HUES64 (cell line): ENCODE results near the gene EPN2.

Experiments
- H3K27ac ChIP-seq: 2 replicates; pipeline ENCODE4 v1.7.0; 2013; ENCODE audit warnings: low read depth, low read length, inconsistent platforms
- H3K27me3 ChIP-seq: 2 replicates; pipeline ENCODE4 v1.6.1; 2013; ENCODE audit warnings: mild to moderate bottlenecking, low read length; ENCODE audit not compliant: insufficient read depth
- H3K36me3 ChIP-seq: 2 replicates; pipeline ENCODE4 v1.6.1; 2013; ENCODE audit warnings: mild to moderate bottlenecking, low read length; ENCODE audit not compliant: insufficient read depth
- H3K4me1 ChIP-seq: 2 replicates; pipeline ENCODE4 v1.6.1; 2013; ENCODE audit warnings: mild to moderate bottlenecking, low read length, moderate library complexity; ENCODE audit not compliant: insufficient read depth
- H3K4me3 ChIP-seq: 2 replicates; pipeline ENCODE4 v1.5.1; 2013; ENCODE audit warnings: mild to moderate bottlenecking, low read length, moderate library complexity
- H3K9ac ChIP-seq: 2 replicates; pipeline ENCODE4 v1.6.1; 2013; ENCODE audit warnings: mild to moderate bottlenecking, low read depth, low read length
- H3K9me3 ChIP-seq: 2 replicates; pipeline ENCODE4 v1.6.1; 2013; ENCODE audit warnings: low read depth, low read length; ENCODE audit not compliant: insufficient read depth
- WGBS: fragments of 150-250, 120-280 bp; methylation state at CpG from one replicate; pipeline ENCODE4 v1.1.7; 2013; ENCODE audit warnings: missing lambda C conversion rate; 5-methylcytosine and 5-hydroxymethylcytosine counted together

Gene EPN2

GRCh38 chr17:19327031-19327783, 90.0 kb downstream of the EPN2 start:
- WGBS, result 95% methylated on average over 14 of the region's 14 CpGs
- peaks cover 29% of the 10 kb centered on the region for H3K36me3 ChIP-seq
- no peak overlapping the region for H3K4me3 ChIP-seq
- no peak overlapping the region for H3K9ac ChIP-seq
- H3K27me3 ChIP-seq, result no peaks in the 10 kb centered on the region
- H3K9me3 ChIP-seq, result peaks cover 14% of the 10 kb centered on the region; the same call in 1 of the 2 replicates
- no peaks in the 10 kb centered on the region for H3K4me1 ChIP-seq
- H3K27ac ChIP-seq, result no peak overlapping the region

GRCh38 chr17:19328441-19329061, 91.4 kb downstream of the EPN2 start:
- WGBS, result 95% methylated on average over 10 of the region's 10 CpGs
- H3K9ac ChIP-seq, result no peak overlapping the region
- no peaks in the 10 kb centered on the region for H3K27me3 ChIP-seq
- H3K4me3 ChIP-seq, result no peak overlapping the region
- peaks cover 14% of the 10 kb centered on the region; the same call in 1 of the 2 replicates for H3K9me3 ChIP-seq
- peaks cover 25% of the 10 kb centered on the region for H3K36me3 ChIP-seq
- H3K27ac ChIP-seq, result no peak overlapping the region
- no peaks in the 10 kb centered on the region for H3K4me1 ChIP-seq

- 91% methylated on average over 2 of the region's 2 CpGs for WGBS
- H3K9ac ChIP-seq, result no peak overlapping the region
- no peaks in the 10 kb centered on the region for H3K27me3 ChIP-seq
- peaks cover 23% of the 10 kb centered on the region for H3K36me3 ChIP-seq
- H3K4me3 ChIP-seq, result no peak overlapping the region
- no peak overlapping the region for H3K27ac ChIP-seq
- no peaks in the 10 kb centered on the region for H3K4me1 ChIP-seq
- H3K9me3 ChIP-seq, result peaks cover 14% of the 10 kb centered on the region; the same call in 1 of the 2 replicates
Measured at GRCh38 chr17:19329136-19329535, 92.0 kb downstream of the EPN2 start.

DNA sequence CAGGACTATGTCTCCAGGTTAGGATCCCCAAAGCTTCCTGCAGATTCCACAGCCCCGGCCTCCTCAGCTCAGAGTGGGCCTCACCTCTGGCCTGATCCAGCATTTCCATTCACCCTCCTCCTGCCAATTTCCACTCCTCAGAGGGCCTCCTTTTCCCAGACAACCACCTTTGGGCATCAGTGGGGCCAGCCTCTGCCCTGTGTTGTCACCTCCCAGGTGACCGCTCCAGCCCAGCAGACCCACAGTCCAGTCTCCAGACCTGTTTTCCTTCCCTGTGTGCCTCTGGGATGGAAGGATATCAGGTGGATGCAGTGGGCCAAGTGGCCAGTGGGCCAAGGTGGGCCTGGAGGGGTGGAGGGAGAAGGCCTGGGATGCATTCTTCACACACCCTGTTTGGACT, 92.7 kb downstream of the EPN2 start:
- H3K9ac ChIP-seq, result no peak overlapping the region
- H3K4me3 ChIP-seq, result no peak overlapping the region
- H3K9me3 ChIP-seq, result peaks cover 12% of the 10 kb centered on the region; the same call in 1 of the 2 replicates
- H3K27ac ChIP-seq, result no peak overlapping the region
- WGBS, result 95% methylated on average over 2 of the region's 2 CpGs
- H3K4me1 ChIP-seq, result no peaks in the 10 kb centered on the region
- peaks cover 20% of the 10 kb centered on the region for H3K36me3 ChIP-seq
- no peaks in the 10 kb centered on the region for H3K27me3 ChIP-seq

DNA sequence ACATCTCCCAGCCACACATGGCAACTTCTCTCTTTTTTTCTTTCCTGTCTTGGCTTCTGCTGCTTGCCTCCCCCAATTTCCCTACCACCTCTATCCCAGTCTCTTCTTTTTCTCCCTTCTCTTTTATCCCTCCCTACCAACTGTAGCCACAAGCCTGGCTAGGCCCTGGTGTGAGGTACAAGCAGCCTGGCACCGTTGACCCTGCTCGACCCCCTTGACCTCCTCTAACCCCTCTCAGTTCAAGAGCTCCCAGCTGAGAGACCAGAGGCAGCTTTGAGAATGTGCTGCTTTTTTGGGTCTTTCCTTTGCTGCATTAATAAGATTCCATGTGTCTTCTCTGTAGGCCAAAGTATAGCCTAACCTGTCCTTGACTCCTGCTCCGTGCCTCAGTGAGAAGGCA, 93.1 kb downstream of the EPN2 start:
- H3K27me3 ChIP-seq, result no peaks in the 10 kb centered on the region

DNA sequence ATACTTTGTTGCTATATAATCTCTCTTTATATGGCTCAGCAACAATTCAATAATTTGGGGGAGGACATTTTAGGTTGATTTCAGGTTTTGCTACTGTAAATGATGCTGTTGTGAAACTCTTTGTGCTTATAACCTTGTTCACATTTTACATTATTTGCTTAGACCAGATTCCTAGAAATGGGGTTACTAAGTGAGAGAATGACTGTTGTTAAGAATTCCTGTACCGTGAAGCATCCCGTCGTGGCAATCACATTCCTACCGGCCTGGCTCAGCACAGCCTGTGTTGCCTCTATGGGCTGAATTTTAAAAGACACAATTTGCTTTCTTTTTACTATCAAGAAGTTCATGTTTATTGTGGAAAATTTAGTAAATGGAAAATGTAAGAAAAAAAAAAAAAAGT, 94.0 kb downstream of the EPN2 start:
- Histone ChIP-seq H3K27ac (no peak overlapping the region), H3K36me3 (peaks cover 16% of the 10 kb centered on the region), H3K4me1 (no peaks in the 10 kb centered on the region), H3K9ac (no peak overlapping the region), H3K27me3 (no peaks in the 10 kb centered on the region), H3K9me3 (no peaks in the 10 kb centered on the region), H3K4me3 (no peak overlapping the region)
- 84% methylated on average over 4 of the region's 4 CpGs for WGBS

More for the DNA sequence above, 93.1 kb downstream of the EPN2 start:
- Histone ChIP-seq H3K4me3 (no peak overlapping the region), H3K9me3 (peaks cover 7% of the 10 kb centered on the region; the same call in 1 of the 2 replicates), H3K9ac (no peak overlapping the region), H3K27ac (no peak overlapping the region), H3K4me1 (no peaks in the 10 kb centered on the region), H3K36me3 (peaks cover 16% of the 10 kb centered on the region)
- WGBS, result 84% methylated on average over 3 of the region's 3 CpGs

DNA sequence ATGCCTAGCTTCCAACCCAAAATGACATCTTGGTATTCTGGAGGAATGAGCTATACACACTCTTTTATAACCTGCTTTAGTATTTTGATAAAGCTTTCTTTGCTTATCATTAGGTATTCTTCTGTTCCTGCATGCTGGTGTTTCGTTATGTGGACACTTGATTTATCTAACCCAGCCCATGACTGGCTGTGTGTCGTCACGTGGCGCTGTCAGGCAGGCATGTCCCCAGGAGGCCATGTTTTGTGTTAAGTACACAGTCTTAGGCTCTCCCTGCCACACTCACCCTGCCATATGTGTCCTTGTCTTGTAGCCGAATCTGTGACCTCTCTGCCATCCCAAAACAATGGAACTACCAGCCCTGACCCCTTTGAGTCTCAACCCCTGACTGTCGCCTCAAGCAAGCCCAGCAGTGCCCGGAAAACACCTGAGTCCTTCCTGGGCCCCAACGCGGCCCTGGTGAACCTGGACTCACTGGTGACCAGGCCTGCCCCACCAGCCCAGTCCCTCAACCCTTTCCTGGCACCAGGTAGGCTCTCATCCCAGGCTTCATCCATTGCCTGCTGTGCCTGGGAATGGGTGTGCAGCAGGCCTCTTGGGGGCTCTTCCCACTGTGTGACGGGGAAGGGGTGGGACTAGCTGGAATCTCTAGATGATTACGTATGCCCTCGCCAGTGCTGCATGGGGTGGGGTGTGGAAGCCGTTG, 94.5 kb downstream of the EPN2 start:
- no peaks in the 10 kb centered on the region for H3K4me1 ChIP-seq
- H3K36me3 ChIP-seq, result peaks cover 16% of the 10 kb centered on the region
- no peaks in the 10 kb centered on the region for H3K9me3 ChIP-seq
- no peaks in the 10 kb centered on the region for H3K27me3 ChIP-seq
- H3K4me3 ChIP-seq, result no peak overlapping the region
- no peak overlapping the region for H3K9ac ChIP-seq
- H3K27ac ChIP-seq, result no peak overlapping the region
- WGBS, result 94% methylated on average over 13 of the region's 13 CpGs

DNA sequence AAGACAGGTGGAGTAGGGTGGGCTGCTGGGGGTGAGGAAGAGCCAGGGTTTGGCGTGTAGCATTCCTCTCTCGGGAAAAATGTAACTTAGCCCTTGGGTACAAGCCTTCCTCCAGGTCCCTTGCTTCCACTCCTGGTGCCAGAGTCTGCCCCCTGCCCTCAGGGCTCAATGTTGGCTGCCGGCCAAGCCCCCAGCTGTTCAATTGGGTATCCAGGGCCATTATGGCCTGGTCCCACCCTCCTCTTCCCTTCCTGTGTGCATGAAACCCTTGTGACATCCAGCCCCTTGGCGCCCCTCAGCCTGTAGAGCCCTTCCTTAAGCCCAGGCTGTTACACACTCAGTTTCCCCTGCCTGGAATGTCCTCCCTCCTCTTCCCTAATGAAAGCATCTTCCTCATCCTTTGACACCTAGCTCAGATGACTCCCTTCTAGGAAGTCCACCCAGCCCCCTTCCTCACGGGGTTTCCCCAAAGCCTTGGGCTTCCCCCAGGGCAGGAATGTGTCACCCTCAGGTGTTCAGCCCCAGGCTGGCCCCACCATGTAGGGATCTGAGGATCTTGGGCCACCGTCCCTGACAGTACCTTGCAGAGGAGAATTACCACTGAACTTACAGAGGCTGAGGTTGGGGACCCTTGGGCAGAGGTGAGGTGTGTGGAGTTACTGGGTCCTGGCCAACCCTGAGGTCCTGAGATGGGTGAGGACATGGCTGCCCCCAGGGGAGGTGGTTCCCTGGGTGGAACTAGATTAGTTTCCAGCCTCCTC, 95.4 kb downstream of the EPN2 start:
- no peaks in the 10 kb centered on the region; the same call in 1 of the 2 replicates for H3K4me1 ChIP-seq
- no peaks in the 10 kb centered on the region for H3K9me3 ChIP-seq
- peaks cover 16% of the 10 kb centered on the region for H3K36me3 ChIP-seq
- 90% methylated on average over 6 of the region's 6 CpGs for WGBS
- no peak overlapping the region for H3K9ac ChIP-seq
- H3K27me3 ChIP-seq, result no peaks in the 10 kb centered on the region
- H3K27ac ChIP-seq, result no peak overlapping the region
- no peak overlapping the region for H3K4me3 ChIP-seq

DNA sequence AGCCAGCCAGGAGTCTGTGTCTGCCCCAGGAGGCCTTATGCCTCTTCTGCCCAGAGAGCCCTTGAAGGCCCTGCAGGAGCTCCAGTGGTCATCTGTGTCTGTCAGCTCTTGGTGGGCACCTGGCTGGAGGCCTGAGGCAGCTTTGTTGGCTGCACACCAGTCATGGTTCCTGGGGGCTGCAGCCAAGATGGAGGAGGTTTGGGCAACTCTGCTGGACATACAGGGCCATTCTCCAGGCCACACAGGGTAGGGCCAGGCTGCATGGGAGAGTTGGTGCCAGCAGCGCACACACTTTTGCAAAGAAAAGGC, 95.9 kb downstream of the EPN2 start:
- peaks cover 16% of the 10 kb centered on the region for H3K36me3 ChIP-seq

DNA sequence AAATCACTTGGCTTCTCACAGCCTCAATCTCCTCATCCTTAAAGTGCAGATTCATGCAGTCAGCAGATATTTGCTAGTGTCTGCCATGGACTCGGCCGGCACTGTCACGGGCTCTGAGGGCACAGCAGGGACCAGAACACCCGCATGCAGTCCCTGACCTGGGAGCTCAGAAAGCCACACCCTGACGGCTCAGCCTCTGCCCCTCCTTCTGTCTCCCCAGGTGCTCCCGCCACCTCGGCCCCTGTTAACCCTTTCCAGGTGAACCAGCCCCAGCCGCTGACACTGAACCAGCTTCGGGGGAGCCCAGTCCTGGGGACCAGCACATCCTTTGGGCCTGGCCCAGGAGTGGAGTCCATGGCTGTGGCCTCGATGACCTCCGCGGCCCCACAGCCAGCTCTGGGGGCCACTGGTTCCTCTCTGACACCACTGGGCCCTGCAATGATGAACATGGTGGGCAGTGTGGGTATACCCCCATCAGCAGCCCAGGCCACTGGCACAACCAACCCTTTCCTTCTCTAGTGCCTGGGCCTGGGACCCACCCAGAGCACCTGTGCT, 96.6 kb downstream of the EPN2 start:
- 77% methylated on average over 12 of the region's 12 CpGs for WGBS

More for the DNA sequence above, 95.9 kb downstream of the EPN2 start:
- Histone ChIP-seq H3K4me3 (no peak overlapping the region), H3K4me1 (no peaks in the 10 kb centered on the region; the same call in 1 of the 2 replicates), H3K9me3 (no peaks in the 10 kb centered on the region), H3K27ac (no peak overlapping the region), H3K9ac (no peak overlapping the region), H3K27me3 (no peaks in the 10 kb centered on the region)
- 94% methylated on average over 1 of the region's 1 CpG for WGBS

More for the DNA sequence above, 96.6 kb downstream of the EPN2 start:
- Histone ChIP-seq H3K4me3 (no peak overlapping the region), H3K9me3 (no peaks in the 10 kb centered on the region), H3K27me3 (no peaks in the 10 kb centered on the region), H3K9ac (no peak overlapping the region), H3K4me1 (peaks cover 7% of the 10 kb centered on the region), H3K27ac (no peak overlapping the region), H3K36me3 (peaks cover 16% of the 10 kb centered on the region)
